Loucy (cell line): ENCODE measurements around the gene RNF224.

ENCODE experiments used
- EZH2phosphoT487 ChIP-seq: fragments of 200-600 bp; IDR thresholded peaks from 2 replicates; pipeline ENCODE4 v1.6.1; 2018; ENCODE audit warnings: antibody characterized with exemption, mild to moderate bottlenecking, moderate library complexity, borderline replicate concordance
- TF ChIP-seq, protein P1 (sequence below): fragments of 200-600 bp; sonication (generic); conservative IDR thresholded peaks from 2 replicates; pipeline ENCODE4 v1.5.1; 2014; ENCODE audit warnings: mild to moderate bottlenecking, antibody characterized with exemption, low read length

- TF ChIP-seq, protein P1, sequence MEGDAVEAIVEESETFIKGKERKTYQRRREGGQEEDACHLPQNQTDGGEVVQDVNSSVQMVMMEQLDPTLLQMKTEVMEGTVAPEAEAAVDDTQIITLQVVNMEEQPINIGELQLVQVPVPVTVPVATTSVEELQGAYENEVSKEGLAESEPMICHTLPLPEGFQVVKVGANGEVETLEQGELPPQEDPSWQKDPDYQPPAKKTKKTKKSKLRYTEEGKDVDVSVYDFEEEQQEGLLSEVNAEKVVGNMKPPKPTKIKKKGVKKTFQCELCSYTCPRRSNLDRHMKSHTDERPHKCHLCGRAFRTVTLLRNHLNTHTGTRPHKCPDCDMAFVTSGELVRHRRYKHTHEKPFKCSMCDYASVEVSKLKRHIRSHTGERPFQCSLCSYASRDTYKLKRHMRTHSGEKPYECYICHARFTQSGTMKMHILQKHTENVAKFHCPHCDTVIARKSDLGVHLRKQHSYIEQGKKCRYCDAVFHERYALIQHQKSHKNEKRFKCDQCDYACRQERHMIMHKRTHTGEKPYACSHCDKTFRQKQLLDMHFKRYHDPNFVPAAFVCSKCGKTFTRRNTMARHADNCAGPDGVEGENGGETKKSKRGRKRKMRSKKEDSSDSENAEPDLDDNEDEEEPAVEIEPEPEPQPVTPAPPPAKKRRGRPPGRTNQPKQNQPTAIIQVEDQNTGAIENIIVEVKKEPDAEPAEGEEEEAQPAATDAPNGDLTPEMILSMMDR: peak; percentile 89
- no peak for TF ChIP-seq EZH2phosphoT487
These were observed at the start of gene RNF224 for GRCh38 chr9:137227054-137227852.
